Right hindlimb (tissue), 1 donor: ENCODE measurements around the gene PGPEP1.
"Not testable (repeated sequence)": the region's sequence is repeated elsewhere in the genome, so short reads cannot be mapped to it uniquely, and the experiment has no call there.

Experiments
- DNase-seq: peaks from one replicate; pipeline ENCODE4 v3.0.0-alpha.2; 2018

Gene PGPEP1

DNA sequence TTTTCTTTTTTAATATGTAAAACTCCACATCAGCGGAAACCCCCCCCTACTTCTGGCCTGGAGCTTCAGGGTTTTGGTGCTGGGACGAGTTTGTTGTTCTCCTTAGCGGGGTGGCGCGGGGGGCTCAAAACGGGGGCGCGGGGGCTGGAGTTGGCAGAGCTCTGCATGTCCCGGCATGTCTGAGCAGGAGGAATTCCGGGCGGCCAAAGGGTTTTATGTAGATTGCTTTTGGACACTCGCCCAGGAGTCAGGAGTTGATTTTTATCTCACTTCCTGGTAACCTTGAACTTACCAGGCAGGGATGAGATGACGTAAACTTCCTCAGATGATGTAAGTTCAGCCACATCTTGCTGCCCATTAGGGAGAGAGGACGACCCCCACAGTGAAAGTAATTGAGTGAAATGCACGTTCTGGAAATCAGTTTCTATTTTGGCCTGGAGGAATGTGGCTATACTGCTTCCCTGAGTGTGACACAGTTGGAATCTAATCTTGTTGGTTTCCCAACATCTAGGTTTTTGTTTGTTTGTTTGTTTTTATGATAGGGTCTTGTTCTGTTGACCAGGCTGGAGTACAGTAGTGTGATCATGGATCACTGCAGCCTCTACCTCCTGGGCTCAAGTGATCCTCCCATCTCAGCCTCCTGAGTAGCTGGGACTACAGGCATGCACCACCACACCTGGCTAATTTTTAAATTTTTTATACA, 24.6 kb downstream of the PGPEP1 start:
- peak; percentile 82 for DNase-seq

DNA sequence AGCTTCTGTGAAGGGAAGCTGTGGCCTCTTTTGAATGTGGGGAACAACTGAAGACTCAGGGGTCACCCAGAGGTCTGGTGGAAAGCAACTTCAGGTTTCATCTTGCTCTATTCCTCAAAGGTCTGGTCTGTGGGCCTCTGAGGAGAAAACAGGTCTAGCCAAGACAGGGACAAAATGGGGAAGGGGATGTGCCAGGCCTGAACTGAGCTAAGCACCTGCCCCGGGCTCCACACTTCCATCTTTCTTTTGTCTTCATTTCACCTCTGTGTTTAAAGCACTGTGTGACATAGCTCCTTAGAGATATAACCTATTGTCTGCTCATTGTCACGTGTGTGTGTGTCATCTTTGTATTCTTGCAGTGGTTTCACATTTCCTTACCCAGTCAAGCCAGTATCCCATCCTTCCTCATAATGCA, 25.6 kb downstream of the PGPEP1 start:
- no peak for DNase-seq

DNA sequence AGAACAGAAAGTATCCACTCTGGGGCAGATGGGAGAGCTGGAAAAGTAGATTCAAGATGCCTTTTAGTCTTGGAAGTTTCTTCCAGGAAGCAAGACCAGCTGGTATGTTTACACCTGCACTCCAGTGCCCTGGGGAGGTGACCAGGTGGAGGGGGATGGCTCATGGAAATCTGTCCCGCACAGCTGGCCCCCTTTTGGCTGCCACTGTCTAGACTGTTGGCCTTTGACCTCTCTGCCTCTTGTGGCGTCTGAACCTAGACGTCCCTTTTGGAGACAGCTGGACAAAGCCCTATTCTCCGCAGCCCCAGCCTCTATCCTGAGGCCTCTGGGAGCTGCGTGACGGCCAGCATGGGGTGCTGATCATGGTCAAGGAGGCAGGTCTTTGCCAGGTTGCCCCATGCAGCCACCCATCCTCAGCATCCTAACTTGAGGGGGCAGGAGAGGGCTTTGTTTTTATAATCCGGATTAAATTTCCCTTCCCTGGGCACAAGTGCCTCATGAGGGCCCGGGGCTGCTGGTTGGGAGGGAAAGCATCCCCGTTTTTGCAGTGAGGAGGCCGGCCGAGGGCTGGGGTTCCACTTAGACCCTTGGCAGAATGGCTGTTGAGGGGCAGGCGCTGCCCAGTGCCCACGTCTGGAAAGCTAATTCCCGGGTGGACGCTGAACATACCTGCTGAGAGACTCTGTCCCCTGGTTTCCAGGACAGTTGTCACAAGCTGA, 28.3 kb downstream of the PGPEP1 start:
- no peak for DNase-seq

DNA sequence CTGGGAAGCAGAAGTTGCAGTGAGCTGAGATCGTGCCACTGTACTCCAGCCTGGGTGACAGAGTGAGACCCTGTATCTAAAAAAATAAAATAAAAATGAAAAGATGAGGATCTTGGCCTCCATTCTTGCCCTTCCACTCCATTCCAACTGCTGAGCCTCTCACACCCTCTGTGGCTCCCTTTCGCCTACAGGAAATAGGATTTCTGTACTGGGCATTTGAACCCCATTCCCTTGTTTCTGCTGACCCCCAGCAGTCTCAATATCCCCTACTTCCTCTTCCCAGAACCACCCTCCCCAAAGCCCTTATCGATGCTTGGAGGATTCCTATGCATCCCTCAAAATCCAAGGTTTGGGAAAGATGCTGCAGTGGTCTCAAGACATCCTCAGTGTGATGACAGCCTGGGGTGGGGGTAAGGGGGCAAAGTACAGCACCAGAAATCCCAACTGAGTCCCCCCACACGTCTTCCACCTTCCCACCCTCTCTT, 33.1 kb downstream of the PGPEP1 start:
- no peak for DNase-seq

DNA sequence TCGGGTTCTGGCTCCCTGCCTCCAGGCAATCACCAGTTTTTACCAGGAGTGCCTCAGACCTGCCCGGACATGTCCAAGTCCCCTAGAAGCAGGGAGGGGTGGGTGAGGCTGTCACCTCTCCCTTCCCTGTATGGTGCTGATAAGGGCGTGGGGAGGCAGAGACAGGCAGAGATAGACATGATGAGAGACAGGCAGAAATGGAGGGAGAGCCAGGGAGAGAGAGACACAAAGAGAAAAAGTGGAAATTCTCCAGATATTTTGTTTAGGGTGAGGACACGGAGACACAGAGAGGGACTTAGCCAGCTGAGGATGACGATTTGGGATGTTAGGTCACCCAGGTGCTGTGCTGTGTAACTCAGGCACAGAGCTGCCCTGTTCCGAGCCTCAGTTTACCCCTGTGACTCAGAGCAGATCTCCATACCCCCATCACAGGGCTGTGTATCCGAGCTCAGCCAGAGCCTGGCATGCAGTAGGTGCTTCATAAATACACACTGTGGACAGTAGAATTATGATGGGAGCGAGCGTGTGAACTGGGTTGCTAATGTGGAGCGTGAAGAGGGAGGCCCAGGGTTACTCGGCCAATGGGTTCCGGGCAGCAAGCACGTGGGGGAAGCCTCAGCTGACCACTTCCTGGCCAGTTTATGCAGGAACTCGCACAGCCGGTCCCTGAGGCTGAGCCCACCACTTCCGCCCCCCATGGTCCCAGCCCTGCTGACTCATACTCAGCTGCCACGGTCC, 33.7 kb downstream of the PGPEP1 start:
- peak; percentile 93 for DNase-seq

DNA sequence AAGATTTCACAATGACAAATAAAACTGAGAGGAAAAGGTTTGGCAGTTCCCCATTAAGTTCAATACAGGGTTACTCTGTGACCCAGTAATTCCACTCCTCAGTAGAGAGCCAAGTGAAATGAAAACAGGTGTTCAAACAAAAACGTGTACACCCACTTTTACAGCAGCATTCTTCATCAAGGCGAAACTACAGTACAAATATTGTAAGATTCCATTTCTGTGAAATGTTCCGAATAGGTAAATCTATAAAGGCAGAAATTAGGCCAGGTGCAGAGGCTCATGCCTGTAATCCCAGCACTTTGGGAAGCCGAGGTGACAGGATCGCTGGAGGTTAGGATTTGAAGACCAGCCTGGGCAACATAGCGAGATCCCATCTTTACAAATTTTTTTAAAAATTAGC, 36.6 kb downstream of the PGPEP1 start:
- DNase-seq: no peak

DNA sequence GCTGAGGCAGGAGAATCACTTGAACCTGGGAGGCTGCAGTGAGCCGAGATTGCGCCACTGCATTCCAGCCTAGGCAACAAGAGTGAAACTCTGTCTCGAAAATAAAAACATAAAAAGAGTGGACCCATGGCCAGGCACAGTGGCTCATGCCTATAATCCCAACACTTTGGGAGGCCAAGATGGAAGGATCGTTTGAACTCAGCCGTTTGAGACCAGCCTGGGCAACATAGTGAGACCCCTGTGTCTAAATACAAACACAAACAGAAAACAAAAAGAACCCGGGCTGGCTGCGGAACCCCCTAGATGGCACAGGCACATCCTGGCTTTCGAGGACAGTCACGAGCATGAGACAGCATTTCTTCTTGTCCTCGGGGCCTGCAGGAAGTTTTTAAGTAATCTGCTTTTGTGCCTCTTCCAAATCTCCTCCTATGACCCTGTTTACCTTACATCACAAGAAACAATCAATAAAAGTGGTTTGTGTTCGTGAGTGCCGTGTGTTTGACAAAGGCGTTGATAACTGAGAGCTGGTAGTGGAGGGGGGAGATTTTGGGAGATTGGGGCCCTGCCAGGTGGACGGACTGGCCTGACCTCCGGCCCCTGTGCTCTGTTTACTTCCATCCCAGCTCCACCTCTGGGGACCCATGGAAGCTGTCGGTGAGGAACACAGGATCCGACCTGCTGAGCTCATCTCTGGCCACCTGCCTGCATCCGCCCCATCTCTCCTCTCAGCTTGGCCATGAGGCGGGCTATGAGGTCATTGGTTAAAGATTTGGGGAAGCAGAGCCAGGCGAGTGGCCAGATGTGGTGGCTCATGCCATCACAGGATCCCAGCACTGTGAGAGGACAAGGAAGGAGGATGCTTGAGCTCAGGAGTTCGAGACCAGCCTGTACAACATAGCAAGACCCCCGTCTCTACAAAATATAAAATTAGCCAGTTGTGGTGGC, 39.7 kb downstream of the PGPEP1 start:
- peak; percentile 89 for DNase-seq

DNA sequence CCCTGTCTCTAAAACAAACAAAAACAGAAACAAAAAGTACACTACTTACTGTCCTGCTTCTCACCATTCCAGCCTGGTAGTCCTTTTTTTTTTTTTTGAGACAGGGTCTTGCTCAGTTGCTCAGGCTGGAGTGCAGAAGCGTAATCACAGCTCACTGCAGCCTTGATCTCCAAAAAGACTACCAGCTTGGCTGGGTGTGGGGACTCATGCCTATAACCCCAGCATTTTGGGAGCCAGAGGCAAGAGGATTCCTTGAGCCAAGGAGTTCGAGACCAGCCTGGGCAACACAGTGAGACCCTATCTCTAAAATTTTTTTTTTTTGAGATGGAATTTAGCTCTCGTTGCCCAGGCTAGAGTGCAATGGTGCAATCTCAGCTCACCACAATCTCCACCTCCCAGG, 40.4 kb downstream of the PGPEP1 start:
- DNase-seq: no peak

DNA sequence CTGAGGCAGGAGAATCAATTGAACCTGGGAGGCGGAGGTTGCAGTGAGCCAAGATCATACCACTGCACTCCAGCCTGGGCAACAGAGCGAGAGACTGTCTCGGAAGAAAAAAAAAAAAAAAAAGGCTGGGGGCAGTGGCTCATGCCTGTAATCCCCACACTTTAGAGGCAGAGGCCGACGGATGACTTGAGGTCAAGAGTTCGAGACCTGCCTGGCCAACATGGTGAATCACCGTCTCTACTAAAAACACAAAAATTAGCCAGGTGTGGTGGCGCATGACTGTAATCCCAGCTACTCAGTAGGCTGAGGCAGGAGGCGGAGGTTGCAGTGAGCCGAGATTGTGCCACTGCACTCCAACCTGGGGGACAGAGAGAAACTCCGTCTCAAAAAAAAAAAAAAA, 43.2 kb downstream of the PGPEP1 start:
- not testable (repeated sequence) for DNase-seq

DNA sequence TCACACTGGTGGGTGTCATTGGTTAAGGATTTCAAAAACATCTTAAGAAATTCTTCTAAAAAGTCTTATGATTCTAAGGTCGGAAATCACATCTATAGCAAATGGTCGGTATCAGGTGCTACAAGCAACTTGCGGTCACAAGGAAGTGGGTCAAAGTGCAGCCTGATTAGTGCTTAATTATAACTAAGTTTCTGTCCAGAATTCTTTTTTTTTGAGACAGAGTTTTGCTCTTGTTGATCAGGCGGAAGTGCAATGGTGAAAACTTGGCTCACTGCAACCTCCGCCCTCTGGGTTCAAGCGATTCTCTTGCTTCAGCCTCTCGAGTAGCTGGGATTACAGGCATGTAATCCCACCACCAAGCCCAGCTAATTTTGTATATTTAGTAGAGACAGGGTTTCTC, 44.4 kb downstream of the PGPEP1 start:
- no peak for DNase-seq

DNA sequence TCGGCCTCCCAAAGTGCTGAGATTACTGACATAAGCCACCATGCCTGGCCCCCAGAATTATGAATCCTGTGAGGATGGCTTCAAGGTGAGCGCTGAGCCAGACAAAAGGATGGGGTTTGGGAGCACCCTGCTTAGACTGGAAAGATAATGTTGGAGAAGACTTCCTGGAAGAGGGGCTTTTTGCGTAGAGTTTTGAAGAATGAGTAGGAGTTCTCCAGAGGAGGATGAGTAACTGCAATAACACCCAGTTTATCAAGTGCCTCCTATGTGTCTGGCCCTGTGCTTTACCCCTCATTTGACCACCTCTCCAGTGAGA, 44.9 kb downstream of the PGPEP1 start:
- no peak for DNase-seq

DNA sequence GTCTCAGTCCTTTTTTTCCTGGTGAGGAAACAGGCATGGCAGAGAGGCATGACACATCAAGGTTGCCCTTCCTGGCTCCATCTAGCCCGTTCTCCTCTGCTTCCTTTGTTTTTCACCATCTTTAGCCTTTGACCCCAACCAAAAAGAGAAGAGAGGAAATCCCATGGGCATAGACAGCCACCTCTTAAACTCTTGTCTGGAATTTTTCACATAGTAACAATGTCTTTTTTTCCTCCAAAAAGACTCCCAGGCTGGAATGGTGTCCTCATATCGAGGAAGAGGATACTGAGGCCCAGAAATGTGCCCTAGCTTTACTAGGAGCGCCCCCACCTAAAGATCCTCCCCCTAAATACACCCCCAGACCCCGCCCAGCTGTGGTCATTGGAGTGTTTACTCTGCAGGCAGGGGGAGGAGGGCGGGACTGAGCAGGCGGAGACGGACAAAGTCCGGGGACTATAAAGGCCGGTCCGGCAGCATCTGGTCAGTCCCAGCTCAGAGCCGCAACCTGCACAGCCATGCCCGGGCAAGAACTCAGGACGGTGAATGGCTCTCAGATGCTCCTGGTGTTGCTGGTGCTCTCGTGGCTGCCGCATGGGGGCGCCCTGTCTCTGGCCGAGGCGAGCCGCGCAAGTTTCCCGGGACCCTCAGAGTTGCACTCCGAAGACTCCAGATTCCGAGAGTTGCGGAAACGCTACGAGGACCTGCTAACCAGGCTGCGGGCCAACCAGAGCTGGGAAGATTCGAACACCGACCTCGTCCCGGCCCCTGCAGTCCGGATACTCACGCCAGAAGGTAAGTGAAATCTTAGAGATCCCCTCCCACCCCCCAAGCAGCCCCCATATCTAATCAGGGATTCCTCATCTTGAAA, 45.5 kb downstream of the PGPEP1 start, which contains the start of gene GDF15:
GDF15 (plus strand) TSS at position 484 of the 868 bp plus-strand sequence; CDS start at position 516, 32 bp downstream.
- peak; percentile 34 for DNase-seq

DNA sequence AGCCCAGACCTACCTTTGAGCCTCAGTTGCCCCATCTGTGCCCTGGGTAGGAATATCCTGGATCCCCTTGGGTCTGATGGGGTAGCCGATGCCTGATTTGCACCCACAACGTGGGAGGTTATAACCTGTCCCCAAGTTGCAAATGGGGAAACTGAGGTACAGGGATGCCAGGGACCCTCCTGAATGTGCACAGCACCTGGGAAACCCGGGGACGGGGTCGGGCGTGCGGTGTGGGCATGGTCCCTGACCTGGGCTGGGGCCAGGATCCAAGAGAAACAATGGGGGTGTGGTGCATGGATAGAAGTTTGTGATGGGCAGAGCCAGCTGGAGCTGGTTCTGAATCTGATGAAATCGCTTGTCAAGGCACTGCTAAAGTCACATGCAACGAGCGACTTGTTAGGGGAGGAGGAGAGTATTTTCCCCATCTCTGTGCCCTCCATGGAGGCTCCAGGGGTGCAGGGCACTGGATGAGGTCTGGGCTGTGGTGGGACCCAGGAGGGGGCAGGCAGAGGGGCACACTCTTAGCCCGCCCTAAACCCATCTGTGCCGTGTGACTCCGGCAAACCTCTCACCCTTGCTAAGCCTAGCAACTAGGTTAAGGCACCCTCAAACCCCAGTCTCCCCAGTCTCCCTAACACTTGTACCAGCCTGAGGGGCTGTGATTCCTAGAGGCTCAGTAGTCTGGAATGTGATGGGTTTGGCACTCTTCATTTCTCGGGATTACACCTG, 46.3 kb downstream of the PGPEP1 start:
- DNase-seq: peak; percentile 41

DNA sequence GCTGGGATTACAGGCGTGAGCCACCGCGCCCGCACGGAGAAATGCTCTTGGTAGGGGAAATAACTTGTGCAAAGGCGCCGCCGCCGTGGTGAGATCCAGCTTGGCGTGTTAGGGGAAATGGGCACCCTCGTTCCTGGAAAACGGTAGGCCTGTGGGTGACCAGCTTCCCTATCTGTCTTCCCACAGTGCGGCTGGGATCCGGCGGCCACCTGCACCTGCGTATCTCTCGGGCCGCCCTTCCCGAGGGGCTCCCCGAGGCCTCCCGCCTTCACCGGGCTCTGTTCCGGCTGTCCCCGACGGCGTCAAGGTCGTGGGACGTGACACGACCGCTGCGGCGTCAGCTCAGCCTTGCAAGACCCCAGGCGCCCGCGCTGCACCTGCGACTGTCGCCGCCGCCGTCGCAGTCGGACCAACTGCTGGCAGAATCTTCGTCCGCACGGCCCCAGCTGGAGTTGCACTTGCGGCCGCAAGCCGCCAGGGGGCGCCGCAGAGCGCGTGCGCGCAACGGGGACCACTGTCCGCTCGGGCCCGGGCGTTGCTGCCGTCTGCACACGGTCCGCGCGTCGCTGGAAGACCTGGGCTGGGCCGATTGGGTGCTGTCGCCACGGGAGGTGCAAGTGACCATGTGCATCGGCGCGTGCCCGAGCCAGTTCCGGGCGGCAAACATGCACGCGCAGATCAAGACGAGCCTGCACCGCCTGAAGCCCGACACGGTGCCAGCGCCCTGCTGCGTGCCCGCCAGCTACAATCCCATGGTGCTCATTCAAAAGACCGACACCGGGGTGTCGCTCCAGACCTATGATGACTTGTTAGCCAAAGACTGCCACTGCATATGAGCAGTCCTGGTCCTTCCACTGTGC, 47.9 kb downstream of the PGPEP1 start:
- peak; percentile 87 for DNase-seq

DNA sequence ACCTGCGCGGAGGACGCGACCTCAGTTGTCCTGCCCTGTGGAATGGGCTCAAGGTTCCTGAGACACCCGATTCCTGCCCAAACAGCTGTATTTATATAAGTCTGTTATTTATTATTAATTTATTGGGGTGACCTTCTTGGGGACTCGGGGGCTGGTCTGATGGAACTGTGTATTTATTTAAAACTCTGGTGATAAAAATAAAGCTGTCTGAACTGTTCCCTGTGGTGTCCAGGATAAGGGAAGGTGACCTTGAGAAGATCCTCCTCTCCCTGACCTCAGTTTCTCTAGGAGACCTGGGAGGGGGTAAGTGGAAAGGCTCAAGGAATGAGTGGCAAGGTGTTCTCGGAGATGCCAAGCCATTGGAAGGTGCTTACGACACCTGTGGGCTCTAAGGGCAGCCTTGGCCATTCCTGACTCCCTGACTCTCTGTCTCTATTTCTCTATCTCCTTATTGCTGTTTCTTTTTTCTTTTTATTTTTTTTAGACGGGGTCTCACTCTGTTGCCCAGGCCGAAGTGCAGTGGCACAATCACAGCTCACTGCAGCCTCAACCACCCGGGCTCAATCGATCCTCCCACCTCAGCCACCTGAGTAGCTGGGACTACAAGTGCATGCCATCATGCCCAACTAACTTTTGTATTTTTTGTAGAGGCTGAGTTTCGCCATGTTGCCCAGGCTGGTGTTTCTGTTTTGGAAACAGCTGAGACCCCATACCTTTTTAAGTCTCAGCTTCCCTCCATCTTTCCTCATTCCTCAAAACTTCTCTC, 48.7 kb downstream of the PGPEP1 start:
- DNase-seq: no peak

DNA sequence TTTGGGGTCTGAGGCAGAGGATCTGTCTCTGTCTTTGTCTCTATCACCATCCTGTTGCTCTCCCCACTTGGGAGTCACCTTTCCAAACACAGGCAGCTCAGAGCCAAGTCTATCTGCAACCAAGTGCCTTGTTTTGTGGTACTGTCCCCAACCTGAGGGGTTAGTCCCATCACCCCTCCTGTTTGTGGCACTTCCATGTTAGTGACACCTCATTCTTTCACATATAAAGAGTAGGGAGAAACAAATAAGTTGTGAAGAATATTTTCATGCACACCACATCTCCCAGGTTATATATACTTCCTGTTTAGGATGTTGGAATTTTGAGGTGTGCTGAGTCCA, 49.3 kb downstream of the PGPEP1 start:
- DNase-seq: no peak

DNA sequence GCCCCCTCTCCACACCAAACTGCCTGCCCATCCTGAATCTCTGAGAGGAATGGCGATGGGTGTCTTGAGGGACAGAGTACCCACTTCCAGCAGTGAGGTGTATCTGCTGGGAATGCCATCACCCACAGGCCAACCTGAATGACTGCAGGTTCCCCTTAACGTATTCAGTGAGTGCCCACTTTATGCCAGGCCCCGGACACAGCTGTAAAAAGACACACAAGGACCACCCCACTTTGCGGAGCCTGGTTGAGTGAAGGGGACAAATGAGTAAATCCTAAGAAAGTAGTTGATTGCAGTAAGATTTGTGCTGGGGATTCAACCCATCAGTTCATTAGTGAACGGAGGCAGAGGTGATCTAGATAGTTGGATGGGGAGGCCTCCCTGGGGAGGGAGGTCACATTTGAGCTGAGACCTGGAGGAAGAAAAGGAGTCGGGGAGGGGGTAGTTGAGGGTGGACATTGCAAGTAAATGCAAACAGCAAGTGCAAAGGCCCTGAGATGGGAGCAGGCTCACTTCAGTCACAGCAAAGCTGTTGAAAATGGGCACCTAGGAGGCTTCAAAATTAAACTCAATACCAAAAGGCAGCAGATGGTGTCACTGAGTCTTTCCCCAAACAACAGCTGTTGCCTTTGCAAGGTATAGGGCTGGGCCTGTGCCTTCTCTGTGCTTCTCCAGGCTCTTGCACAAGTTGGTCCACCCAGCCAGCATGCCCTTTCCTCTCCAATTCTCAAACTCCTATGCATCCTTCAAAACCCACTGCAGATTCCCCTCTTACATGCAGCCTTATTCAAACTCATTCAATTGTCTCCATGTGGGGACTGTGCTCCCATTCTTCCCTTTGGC, 49.9 kb downstream of the PGPEP1 start:
- no peak for DNase-seq

DNA sequence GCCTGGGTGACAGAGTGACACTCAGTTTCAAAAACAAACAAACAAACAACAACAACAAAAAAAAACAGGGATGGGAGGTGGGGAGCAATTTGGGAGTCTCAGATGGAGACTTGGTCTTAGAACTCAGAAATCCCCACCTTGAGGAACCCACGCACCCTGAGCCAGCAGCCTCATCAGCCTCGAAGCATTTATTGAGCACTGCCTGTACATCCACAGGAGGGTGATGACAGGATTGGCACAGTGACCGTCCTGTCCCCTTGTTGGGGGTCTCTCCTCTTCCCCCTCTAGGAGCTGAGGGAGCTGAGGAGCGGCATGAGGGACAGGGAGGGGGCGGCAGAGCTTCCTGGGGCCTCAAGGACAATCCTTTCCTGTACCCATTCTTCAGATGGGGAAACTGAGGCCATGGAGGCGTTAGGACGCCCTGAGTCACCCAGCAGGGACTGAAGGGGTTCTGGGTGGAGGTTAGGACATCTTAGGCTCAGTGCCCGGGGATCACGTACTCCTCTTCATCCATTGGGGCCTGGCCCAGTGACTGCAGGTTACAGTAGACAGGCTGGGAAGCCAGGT, 51.2 kb downstream of the PGPEP1 start:
- DNase-seq: no peak
